Measurements from ENCODE around the gene SELENOW. TPM values are rescaled to one million over a fixed set of nuclear protein-coding genes. Genes with fewer than 3 reads are reported as not detected.

Gene SELENOW
- 88.7 to 160 TPM (median 151 TPM) in 5 replicates for total RNA-seq (2022; extraction: Qiagen RNA extraction; ENCODE audit: low read depth)

GRCh38 chr19:47778049-47778953, at the start of gene SELENOW:
SELENOW (plus strand) TSS chr19:47778703; CDS start chr19:47778786, 83 bp downstream.

GRCh38 chr19:47745010-47745901, 33.2 kb upstream of the SELENOW start, which contains the start of gene NOP53:
NOP53 (plus strand) TSS chr19:47745546; CDS start chr19:47745560, 14 bp downstream.

GRCh38 chr19:47804451-47804850, 25.9 kb downstream of the SELENOW start, which contains the start of gene TPRX1:
TPRX1 (minus strand) TSS chr19:47804551; CDS start chr19:47804539, 12 bp downstream.

GRCh38 chr19:47821460-47822020, 43.0 kb downstream of the SELENOW start, which contains the start of gene CRX:
CRX (plus strand) TSS chr19:47821937; CDS start chr19:47834444, 12,507 bp downstream.

Other genes with a start within 250 kb of the SELENOW start
- gene ZNF541, start 205.6 kb upstream of the SELENOW start, total RNA-seq (2022; extraction: Qiagen RNA extraction; ENCODE audit: low read depth) = not detected in 5 replicates
- gene BICRA, start 169.6 kb upstream of the SELENOW start, total RNA-seq (2022; extraction: Qiagen RNA extraction; ENCODE audit: low read depth) = 10.4 to 16.1 TPM (median 13.6 TPM) in 5 replicates
- 107 to 145 TPM (median 121 TPM) in 5 replicates for gene EHD2, start 65.3 kb upstream of the SELENOW start, total RNA-seq (2022; extraction: Qiagen RNA extraction; ENCODE audit: low read depth)
- 248 to 294 TPM (median 261 TPM) in 5 replicates for gene NOP53, start 33.2 kb upstream of the SELENOW start, total RNA-seq (2022; extraction: Qiagen RNA extraction; ENCODE audit: low read depth)
- not detected in 5 replicates for gene TPRX1, start 25.8 kb downstream of the SELENOW start, total RNA-seq (2022; extraction: Qiagen RNA extraction; ENCODE audit: low read depth)
- gene CRX, start 43.2 kb downstream of the SELENOW start, total RNA-seq (2022; extraction: Qiagen RNA extraction; ENCODE audit: low read depth) = not detected in 5 replicates
- not detected in 5 replicates for gene TPRX2, start 80.5 kb downstream of the SELENOW start, total RNA-seq (2022; extraction: Qiagen RNA extraction; ENCODE audit: low read depth)
- not detected in 5 replicates for gene SULT2A1, start 107.6 kb downstream of the SELENOW start, total RNA-seq (2022; extraction: Qiagen RNA extraction; ENCODE audit: low read depth)
- gene BSPH1, start 213.5 kb downstream of the SELENOW start, total RNA-seq (2022; extraction: Qiagen RNA extraction; ENCODE audit: low read depth) = not detected in 5 replicates
- gene ELSPBP1, start 215.9 kb downstream of the SELENOW start, total RNA-seq (2022; extraction: Qiagen RNA extraction; ENCODE audit: low read depth) = not detected in 5 replicates

All from A549 treated with RU486 at 1 μM for 4 hours (cell line).